ENCODE measurements around the gene LRP8. TPM values are rescaled to one million over a fixed set of nuclear protein-coding genes. Genes with fewer than 3 reads are reported as not detected.
"Not testable (repeated sequence)": the region's sequence is repeated elsewhere in the genome, so short reads cannot be mapped to it uniquely, and the experiment has no call there.

LRP8 gene
- total RNA-seq, 2 donors from 2014 or later = 36.0 to 68.1 TPM

DNA sequence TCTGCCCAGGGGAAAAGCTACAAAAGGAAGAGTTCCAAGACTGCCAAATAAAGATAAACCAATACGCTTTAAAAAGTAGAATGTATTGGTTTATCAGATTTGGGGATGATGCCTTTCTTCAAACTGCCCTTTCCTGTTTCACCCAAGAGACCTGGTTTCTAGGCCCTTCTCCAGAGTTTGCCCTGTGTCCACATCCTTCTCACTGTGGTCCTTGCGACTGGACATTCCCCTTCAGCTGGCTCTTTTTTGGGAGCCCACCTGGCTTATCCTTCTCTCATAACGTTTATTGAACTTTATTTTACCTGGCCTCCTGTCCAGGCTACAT is 106.9 kb downstream of the LRP8 start:
- Mint-ChIP-seq H3K9me3 (no peaks in the 10 kb centered on the region), H3K27me3 (no peaks in the 10 kb centered on the region), H3K4me3 (peak overlapping the region; percentile 88), H3K27ac (peak overlapping the region; percentile 94), H3K4me1 (peaks cover 17% of the 10 kb centered on the region), H3K36me3 (ENCODE audit: low read depth) (peaks cover 29% of the 10 kb centered on the region)
- ATAC-seq (replicated peaks) = no peak

DNA sequence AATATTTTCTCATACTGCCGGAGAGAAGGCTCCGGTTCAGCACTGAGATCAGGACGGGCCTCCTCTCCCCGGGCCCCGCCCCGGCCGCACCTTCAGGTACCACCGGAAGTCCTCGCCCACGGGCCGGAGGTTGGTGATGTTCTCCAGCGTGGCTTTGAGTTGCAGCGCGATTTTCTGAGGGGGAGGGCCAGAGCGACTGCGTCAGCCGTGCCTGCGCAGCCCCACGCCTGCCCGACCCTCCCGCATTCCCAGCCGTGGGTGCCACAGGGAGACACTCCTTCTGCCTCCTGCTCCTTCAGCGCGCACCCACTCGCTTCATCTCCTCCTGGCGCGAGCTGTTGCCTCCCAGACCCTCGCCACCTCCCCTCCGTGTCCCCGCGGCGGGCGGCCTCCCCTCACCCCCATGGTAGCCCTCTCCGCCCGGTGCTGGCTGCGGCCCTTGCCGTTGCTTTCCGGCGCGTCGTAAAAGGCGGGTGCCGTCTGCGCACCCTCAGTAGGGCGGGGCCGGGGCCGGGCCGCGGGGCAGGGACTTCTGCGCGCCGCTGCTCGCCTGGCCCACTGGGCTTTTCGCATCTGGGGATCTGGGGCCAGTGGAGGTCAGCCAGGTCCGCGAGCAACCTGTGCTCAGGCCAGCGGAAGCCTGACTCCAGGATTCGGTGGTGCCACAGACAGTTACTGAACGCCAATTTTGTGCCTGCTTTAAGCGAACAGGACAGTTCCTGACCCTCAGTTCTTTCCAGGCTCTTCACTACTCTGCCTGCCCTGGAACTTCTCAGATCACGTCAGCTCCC is 107.5 kb downstream of the LRP8 start, which contains the start of gene CZIB:
Gene CZIB, minus strand, starts transcription at position 464 of the 791 bp plus-strand sequence. Its CDS starts 59 bp downstream, at position 405.
- H3K36me3 Mint-ChIP-seq (ENCODE audit: low read depth) = peaks cover 35% of the 10 kb centered on the region
- H3K27me3 Mint-ChIP-seq = no peaks in the 10 kb centered on the region
- peaks cover 17% of the 10 kb centered on the region for H3K4me1 Mint-ChIP-seq
- peak; percentile 94 for ATAC-seq (replicated peaks)
- peak within 1 kb of the TSS; percentile 94 for H3K27ac Mint-ChIP-seq
- peak within 1 kb of the TSS; percentile 88 for H3K4me3 Mint-ChIP-seq
- H3K9me3 Mint-ChIP-seq = no peaks in the 10 kb centered on the region

DNA sequence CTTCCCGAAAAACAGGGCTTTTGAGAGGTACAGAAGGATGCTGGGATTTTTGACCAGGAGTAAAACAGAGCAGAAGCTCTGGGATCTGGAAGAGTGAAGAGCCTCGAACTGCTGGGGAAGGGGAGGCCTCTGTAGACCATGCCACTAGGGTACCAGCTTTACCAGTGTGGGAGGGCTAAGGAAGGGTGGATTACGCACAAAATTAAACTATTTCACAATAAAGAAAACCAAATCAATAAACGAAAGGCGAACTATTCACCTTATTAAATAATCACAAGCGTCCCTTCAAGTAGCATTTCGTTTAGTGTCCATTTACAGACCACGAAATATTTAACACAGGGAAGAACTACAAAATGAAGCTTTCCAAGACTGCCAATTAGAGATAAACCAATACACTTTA is 108.2 kb downstream of the LRP8 start:
- peaks cover 41% of the 10 kb centered on the region for H3K36me3 Mint-ChIP-seq (ENCODE audit: low read depth)
- H3K4me1 Mint-ChIP-seq = peaks cover 17% of the 10 kb centered on the region
- H3K9me3 Mint-ChIP-seq = no peaks in the 10 kb centered on the region
- peak overlapping the region; percentile 94 for H3K27ac Mint-ChIP-seq
- ATAC-seq (replicated peaks) = no peak
- peak overlapping the region; percentile 88 for H3K4me3 Mint-ChIP-seq
- no peaks in the 10 kb centered on the region for H3K27me3 Mint-ChIP-seq

DNA sequence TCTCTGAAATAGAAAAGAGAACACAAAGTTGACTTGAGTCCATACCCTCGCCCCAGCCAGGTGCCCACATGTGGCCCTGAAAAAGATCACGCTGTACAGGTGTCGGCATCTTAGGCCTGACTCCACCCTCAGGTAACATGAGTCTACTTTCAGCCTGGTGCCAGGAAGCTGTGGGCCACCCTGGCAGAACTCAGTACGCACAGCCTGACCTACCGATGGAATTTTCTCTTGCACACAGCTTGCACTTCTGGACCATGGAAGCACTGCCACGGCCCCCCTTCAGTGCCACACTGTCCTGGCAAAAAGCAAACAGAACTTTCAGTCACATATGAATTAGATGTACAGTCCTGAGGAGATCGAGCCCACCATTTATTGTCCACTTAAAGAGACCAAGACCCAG is 109.7 kb downstream of the LRP8 start:
- ATAC-seq (replicated peaks) = no peak
- H3K27ac Mint-ChIP-seq = peak overlapping the region; percentile 94
- peaks cover 17% of the 10 kb centered on the region for H3K4me1 Mint-ChIP-seq
- H3K4me3 Mint-ChIP-seq = peak overlapping the region; percentile 88
- no peaks in the 10 kb centered on the region for H3K27me3 Mint-ChIP-seq
- peaks cover 56% of the 10 kb centered on the region for H3K36me3 Mint-ChIP-seq (ENCODE audit: low read depth)
- H3K9me3 Mint-ChIP-seq = no peaks in the 10 kb centered on the region

DNA sequence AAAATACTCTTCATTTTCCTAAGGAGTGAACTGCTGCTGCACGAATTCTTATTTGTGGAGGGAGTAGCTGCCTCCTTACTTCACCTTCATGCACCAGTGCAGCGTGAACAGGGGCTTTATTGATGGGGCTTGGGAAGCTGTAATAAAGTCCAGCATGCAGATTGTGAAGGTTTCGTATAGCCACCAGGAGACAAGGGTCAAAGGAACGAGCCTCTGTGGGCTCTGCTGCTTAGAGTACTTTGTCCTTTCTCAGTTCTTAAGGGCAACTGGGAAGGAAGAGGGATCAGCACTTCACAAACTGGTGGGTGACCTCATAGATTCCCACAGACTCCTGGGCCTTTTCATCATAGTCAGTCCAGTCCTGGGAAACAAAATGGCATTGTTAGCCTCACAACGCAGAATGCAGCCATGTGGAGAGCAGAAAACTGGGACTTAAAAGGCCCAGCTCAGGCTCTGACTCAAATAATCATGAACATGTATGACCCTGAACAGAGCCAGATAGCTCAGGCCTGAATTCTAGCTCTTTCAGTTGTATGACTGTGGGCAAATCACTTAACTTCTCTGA is 113.4 kb downstream of the LRP8 start:
- no peak overlapping the region for H3K4me3 Mint-ChIP-seq
- no peak overlapping the region for H3K27ac Mint-ChIP-seq
- H3K4me1 Mint-ChIP-seq = peaks cover 12% of the 10 kb centered on the region
- H3K9me3 Mint-ChIP-seq = no peaks in the 10 kb centered on the region
- H3K27me3 Mint-ChIP-seq = no peaks in the 10 kb centered on the region
- H3K36me3 Mint-ChIP-seq (ENCODE audit: low read depth) = peaks cover 94% of the 10 kb centered on the region
- no peak for ATAC-seq (replicated peaks)

DNA sequence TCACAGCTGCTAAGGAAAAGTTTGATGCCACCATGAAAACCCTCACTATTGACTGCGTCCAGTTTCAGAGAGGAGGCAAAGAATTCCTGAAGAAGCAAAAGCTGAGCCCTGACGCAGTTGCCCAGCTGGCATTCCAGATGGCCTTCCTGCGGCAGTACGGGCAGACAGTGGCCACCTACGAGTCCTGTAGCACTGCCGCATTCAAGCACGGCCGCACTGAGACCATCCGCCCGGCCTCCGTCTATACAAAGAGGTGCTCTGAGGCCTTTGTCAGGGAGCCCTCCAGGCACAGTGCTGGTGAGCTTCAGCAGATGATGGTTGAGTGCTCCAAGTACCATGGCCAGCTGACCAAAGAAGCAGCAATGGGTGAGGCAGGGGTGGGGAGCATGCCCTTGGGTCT is 116.9 kb downstream of the LRP8 start:
- no peak overlapping the region for H3K4me3 Mint-ChIP-seq
- peaks cover 7% of the 10 kb centered on the region for H3K9me3 Mint-ChIP-seq
- ATAC-seq (replicated peaks) = no peak
- H3K27me3 Mint-ChIP-seq = no peaks in the 10 kb centered on the region
- no peaks in the 10 kb centered on the region for H3K4me1 Mint-ChIP-seq
- H3K27ac Mint-ChIP-seq = no peak overlapping the region
- peaks cover 97% of the 10 kb centered on the region for H3K36me3 Mint-ChIP-seq (ENCODE audit: low read depth)

DNA sequence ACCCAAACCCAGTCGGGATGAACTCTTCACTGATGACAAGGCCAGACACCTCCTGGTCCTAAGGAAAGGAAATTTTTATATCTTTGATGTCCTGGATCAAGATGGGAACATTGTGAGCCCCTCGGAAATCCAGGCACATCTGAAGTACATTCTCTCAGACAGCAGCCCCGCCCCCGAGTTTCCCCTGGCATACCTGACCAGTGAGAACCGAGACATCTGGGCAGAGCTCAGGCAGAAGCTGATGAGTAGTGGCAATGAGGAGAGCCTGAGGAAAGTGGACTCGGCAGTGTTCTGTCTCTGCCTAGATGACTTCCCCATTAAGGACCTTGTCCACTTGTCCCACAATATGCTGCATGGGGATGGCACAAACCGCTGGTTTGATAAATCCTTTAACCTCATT is 117.5 kb downstream of the LRP8 start:
- H3K9me3 Mint-ChIP-seq = peaks cover 7% of the 10 kb centered on the region
- peaks cover 96% of the 10 kb centered on the region for H3K36me3 Mint-ChIP-seq (ENCODE audit: low read depth)
- H3K4me3 Mint-ChIP-seq = no peak overlapping the region
- H3K4me1 Mint-ChIP-seq = no peaks in the 10 kb centered on the region
- peak overlapping the region; percentile 25 for H3K27ac Mint-ChIP-seq
- no peak for ATAC-seq (replicated peaks)
- no peaks in the 10 kb centered on the region for H3K27me3 Mint-ChIP-seq

DNA sequence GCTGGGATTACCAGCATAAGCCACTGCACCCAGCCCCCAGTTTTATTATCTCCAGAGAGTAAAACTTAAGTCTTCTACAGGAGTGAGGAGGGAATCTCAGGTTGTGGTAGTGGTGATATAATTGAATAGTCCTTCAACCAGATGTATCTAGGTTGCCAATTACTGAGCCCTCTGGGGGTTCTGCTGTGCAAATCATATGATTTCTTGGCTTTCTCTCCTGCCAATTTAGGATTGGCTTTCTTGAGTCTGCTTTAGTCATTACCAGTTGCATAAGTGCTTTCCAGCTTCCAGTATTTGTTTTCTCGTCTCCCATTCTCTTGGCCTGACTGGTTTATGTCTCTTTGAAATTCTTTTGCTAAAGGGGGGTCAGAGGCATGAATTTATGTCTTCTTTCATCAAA is 120.1 kb downstream of the LRP8 start:
- Mint-ChIP-seq H3K9me3 (peaks cover 7% of the 10 kb centered on the region), H3K36me3 (ENCODE audit: low read depth) (peaks cover 96% of the 10 kb centered on the region), H3K4me3 (no peak overlapping the region), H3K27ac (no peak overlapping the region), H3K4me1 (no peaks in the 10 kb centered on the region), H3K27me3 (no peaks in the 10 kb centered on the region)
- ATAC-seq (replicated peaks) = no peak

DNA sequence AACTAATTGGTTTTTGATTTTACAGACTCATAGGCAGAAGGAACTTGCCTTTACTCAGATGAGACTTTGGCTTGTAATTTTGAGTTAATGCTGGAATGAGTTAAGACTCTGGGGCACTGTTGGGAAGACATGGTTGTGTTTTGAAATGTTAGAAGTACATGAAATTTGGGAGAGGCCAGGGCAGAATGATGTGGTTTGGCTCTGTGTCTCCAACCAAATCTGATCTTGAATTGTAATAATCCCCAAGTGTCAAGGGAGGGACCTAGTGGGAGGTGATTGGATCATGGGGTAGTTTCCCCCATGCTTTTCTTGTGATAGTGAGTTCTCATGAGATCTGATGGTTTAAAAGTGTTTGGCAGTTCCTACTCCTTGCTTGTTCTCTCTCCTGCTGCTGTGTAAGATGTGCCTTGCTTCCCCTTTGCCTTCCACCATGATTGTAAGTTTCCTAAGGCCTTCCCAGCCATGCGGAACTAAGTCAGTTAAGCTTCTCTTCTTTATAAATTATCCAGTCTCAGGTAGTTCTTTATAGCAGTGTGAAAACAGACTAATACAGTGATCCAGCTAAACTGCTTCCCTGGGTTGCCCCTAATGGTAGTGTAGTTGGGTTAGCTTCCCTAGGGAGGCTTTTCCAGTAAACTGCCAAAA is 121.0 kb downstream of the LRP8 start:
- no peak overlapping the region for H3K27ac Mint-ChIP-seq
- no peaks in the 10 kb centered on the region for H3K4me1 Mint-ChIP-seq
- H3K9me3 Mint-ChIP-seq = peaks cover 7% of the 10 kb centered on the region
- no peaks in the 10 kb centered on the region for H3K27me3 Mint-ChIP-seq
- peaks cover 96% of the 10 kb centered on the region for H3K36me3 Mint-ChIP-seq (ENCODE audit: low read depth)
- ATAC-seq (replicated peaks) = no peak
- no peak overlapping the region for H3K4me3 Mint-ChIP-seq

DNA sequence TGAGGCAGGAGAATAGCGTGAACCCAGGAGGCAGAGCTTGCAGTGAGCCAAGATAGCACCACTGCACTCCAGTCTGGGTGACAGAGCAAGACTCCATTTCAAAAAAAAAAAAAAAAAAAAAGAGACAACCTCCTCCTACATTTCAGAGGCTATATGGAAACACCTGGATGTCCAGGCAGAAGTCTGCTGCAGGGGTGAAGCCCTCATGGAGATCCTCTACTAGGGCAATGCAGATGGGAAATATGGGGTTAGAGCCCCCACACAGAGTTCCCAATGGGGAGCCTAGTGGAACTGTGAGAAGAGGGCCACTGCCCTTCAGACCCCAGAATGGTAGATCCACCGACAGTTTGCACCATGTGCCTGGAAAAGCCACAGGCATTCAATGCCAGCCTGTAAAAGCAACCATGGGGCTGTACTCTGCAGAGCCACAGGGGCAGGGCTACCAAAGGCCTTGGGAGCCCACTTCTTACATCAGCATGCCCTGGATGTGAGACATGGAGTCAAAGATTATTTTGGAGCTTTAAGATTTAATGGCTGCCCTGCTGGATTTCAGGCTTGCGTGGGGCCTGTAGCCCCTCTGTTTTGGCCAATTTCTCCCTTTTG is 121.7 kb downstream of the LRP8 start:
- H3K4me1 Mint-ChIP-seq; H3K27me3 Mint-ChIP-seq; H3K9me3 Mint-ChIP-seq; H3K27ac Mint-ChIP-seq; H3K4me3 Mint-ChIP-seq; ATAC-seq (replicated peaks): not testable (repeated sequence)
- H3K36me3 Mint-ChIP-seq (ENCODE audit: low read depth) = peaks cover 94% of the 10 kb centered on the region

DNA sequence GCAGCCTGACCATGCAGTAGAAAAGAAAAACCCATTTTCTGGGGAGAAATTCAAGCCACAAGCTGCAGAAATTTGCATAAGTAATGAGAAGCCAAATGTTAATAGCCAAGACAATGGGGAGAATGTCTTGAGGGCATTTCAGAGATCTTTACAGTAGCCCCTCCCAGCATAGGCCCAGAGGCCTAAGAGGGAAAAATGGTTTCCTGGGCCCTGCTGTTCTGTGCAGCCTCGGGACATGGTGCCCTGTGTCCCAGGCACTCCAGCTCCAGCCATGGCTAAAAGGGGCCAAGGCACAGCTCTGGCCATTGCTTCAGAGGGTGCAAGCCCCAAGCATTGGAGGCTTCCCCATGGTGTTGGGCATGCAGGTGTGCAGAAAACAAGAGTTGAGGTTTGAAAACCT is 122.4 kb downstream of the LRP8 start:
- H3K4me3 Mint-ChIP-seq; ATAC-seq (replicated peaks); H3K27me3 Mint-ChIP-seq; H3K9me3 Mint-ChIP-seq; H3K4me1 Mint-ChIP-seq; H3K27ac Mint-ChIP-seq: not testable (repeated sequence)
- peaks cover 94% of the 10 kb centered on the region for H3K36me3 Mint-ChIP-seq (ENCODE audit: low read depth)

DNA sequence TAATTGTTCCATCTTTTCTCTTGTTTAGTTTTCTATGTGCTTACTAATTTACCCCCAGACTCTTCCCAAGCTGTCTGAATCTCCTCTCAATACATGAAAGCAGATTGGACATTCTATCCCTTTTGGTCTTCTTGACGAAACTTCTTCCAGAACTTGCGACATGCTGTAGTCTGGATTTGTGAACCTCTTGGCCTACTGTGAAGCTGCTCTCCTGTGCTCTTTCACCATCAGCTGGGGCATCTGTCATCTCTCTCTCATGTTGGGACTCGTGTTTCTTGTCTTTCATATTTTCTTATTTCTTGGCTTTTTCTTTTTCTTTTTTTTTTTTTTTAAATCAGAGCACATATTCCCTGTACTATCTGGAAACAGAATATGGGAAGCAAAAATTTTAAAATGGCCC is 124.4 kb downstream of the LRP8 start:
- H3K4me3 Mint-ChIP-seq = no peak overlapping the region
- no peaks in the 10 kb centered on the region for H3K27me3 Mint-ChIP-seq
- peaks cover 75% of the 10 kb centered on the region for H3K36me3 Mint-ChIP-seq (ENCODE audit: low read depth)
- H3K9me3 Mint-ChIP-seq = peaks cover 7% of the 10 kb centered on the region
- H3K27ac Mint-ChIP-seq = no peak overlapping the region
- H3K4me1 Mint-ChIP-seq = no peaks in the 10 kb centered on the region
- ATAC-seq (replicated peaks) = no peak

DNA sequence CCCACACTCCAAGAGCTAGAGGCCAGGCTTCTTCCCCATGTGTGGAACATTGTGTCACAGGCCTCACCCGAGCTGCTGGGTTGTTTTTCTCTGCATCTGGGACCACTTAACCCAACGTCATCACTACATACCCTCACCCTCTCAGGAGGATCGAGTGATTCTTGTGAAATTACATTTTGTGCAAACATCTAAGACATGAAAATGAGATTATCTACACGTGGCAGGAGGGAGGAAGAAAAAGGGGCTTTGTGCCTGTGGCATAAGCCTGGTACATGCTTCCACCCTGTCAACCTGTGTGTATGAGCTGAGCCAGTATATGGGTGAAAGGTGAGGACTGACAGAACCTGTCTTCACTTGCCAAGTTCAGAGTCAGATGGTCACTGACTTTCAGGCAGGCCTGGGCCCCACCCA is 129.6 kb downstream of the LRP8 start:
- no peak for ATAC-seq (replicated peaks)

DNA sequence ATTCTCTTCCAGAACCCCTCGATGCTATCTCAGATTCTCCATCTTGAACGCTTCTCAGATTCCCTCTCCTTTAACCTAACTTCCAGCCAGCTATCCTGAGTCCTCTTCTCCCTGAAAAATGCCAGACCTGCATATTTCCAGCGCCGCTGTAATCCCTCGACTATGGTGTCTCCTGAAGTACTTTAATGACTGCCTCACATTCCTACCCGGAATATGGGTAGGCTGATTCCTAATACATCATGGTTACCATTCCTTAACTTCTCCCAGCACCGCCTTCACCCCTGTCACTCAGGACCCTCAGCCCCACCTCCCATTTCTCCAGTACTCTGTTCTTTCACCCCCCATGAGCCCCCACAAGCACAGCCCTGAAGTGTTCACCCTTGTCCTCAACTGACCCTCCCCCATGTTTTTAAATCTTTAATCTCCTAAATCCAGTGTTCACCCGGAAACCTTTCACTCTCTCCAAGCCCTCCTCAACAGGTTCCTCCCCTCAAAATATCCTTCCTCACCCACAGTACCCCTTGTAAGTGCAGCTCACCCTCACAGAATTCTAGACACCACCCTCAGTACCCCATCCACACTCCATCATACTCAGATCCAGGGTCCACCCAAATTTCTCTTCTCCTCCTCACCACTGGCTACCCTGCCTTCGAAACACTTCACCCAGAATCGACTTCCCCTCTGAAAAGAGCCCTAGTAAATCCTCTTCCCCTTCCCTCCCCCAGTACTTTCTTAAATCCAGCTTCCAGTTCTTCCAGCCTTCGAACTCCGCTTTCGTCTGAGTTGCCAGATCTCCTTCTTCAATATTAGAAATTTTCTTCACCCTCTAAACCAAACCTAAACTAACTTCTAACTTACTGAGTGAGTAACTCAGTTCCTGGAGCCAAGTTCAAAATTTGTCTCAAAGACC is 130.3 kb downstream of the LRP8 start:
- peaks cover 10% of the 10 kb centered on the region for H3K4me1 Mint-ChIP-seq
- peaks cover 36% of the 10 kb centered on the region for H3K36me3 Mint-ChIP-seq (ENCODE audit: low read depth)
- H3K27me3 Mint-ChIP-seq = no peaks in the 10 kb centered on the region
- peak overlapping the region; percentile 99 for H3K4me3 Mint-ChIP-seq
- no peak for ATAC-seq (replicated peaks)
- no peaks in the 10 kb centered on the region for H3K9me3 Mint-ChIP-seq
- H3K27ac Mint-ChIP-seq = peak overlapping the region; percentile 100

More for the DNA sequence above, 129.6 kb downstream of the LRP8 start:
- H3K4me1 Mint-ChIP-seq = peaks cover 10% of the 10 kb centered on the region
- peak overlapping the region; percentile 100 for H3K27ac Mint-ChIP-seq
- H3K36me3 Mint-ChIP-seq (ENCODE audit: low read depth) = peaks cover 43% of the 10 kb centered on the region
- no peaks in the 10 kb centered on the region for H3K27me3 Mint-ChIP-seq
- H3K9me3 Mint-ChIP-seq = no peaks in the 10 kb centered on the region
- H3K4me3 Mint-ChIP-seq = peak overlapping the region; percentile 99

Measured in activated T-helper 17 cell treated with anti-CD3 and anti-CD28 coated beads, Interleukin-2, amount 50 U/mL, for 72 hours (primary cell).